ENCODE results near the gene EXD3.

- TF ChIP-seq POLR2A (IDR thresholded peaks at IDR 0.05) (no peak), CTCF (IDR thresholded peaks at IDR 0.05) (no peak)
These were observed 48.7 kb downstream of the EXD3 start for GRCh38 chr9:137374131-137374845.
